GM23338 (cell line): ENCODE measurements around the gene NBAS. TPM values are rescaled to one million over a fixed set of nuclear protein-coding genes. Genes with fewer than 3 reads are reported as not detected.

ENCODE experiments used
- ATAC-seq: fragments of 200-7000 bp; cut with Tn5 transposase; 3 replicates; pipeline ENCODE4 v1.9.1; 2020
- DNase-seq: peaks from one replicate; pipeline ENCODE4 v3.0.0-alpha.2; 2015; ENCODE audit warnings: low spot score
- H2AFZ ChIP-seq: fragments of 200-600 bp; sonication (generic); 2 replicates; pipeline ENCODE4 v1.8.0; 2016; ENCODE audit warnings: antibody characterized with exemption, mild to moderate bottlenecking, moderate library complexity
- H3F3A ChIP-seq: fragments of 200-600 bp; sonication (generic); replicated peaks from 2 replicates; pipeline ENCODE4 v1.8.0; 2017; ENCODE audit warnings: antibody characterized with exemption, mixed run types, low read depth
- H3K27ac ChIP-seq: fragments of 200-600 bp; sonication (generic); 2 replicates; pipeline ENCODE4 v1.6.1; 2016; ENCODE audit warnings: low read depth
- H3K27me3 ChIP-seq: fragments of 200-600 bp; sonication (generic); 2 replicates; pipeline ENCODE4 v1.8.0; 2016; ENCODE audit warnings: mild to moderate bottlenecking, mixed run types, moderate library complexity; ENCODE audit not compliant: insufficient read depth
- H3K36me3 ChIP-seq: fragments of 200-600 bp; sonication (generic); 2 replicates; pipeline ENCODE4 v1.8.0; 2016; ENCODE audit warnings: mild to moderate bottlenecking; ENCODE audit not compliant: insufficient read depth
- H3K4me1 ChIP-seq: fragments of 200-600 bp; sonication (generic); 2 replicates; pipeline ENCODE4 v1.8.0; 2016; ENCODE audit warnings: mild to moderate bottlenecking, moderate library complexity; ENCODE audit not compliant: insufficient read depth
- H3K4me2 ChIP-seq: fragments of 200-600 bp; sonication (generic); 2 replicates; pipeline ENCODE4 v1.7.1; 2017; ENCODE audit warnings: mixed run types
- H3K4me3 ChIP-seq: fragments of 200-600 bp; sonication (generic); 2 replicates; pipeline ENCODE4 v1.6.1; 2016; ENCODE audit warnings: mixed run types
- H3K79me2 ChIP-seq: fragments of 200-600 bp; sonication (generic); replicated peaks from 2 replicates; pipeline ENCODE4 v1.8.0; 2017; ENCODE audit warnings: mild to moderate bottlenecking; ENCODE audit not compliant: insufficient read depth
- H3K9me2 ChIP-seq: fragments of 200-600 bp; sonication (generic); 2 replicates; pipeline ENCODE4 v1.8.0; 2017; ENCODE audit not compliant: insufficient read depth
- H4K20me1 ChIP-seq: fragments of 200-600 bp; sonication (generic); replicated peaks from 2 replicates; pipeline ENCODE4 v1.8.0; 2017; ENCODE audit warnings: mild to moderate bottlenecking; ENCODE audit not compliant: insufficient read depth
- H3K27ac Mint-ChIP-seq: 2 replicates; pipeline ENCODE4 v1.8.0; 2020; ENCODE audit warnings: inconsistent platforms, mild to moderate bottlenecking, moderate library complexity, mixed read lengths
- H3K27me3 Mint-ChIP-seq: 3 replicates; pipeline ENCODE4 v1.8.0; 2022; ENCODE audit warnings: low read depth, mild to moderate bottlenecking, moderate library complexity, mixed read lengths, inconsistent platforms; ENCODE audit not compliant: insufficient read depth, poor library complexity
- H3K36me3 Mint-ChIP-seq: 3 replicates; pipeline ENCODE4 v1.8.0; 2021; ENCODE audit warnings: low read depth, mild to moderate bottlenecking, inconsistent platforms, moderate library complexity, mixed read lengths
- H3K4me1 Mint-ChIP-seq: 3 replicates; pipeline ENCODE4 v1.8.0; 2020; ENCODE audit warnings: mild to moderate bottlenecking, inconsistent platforms, mixed read lengths
- H3K4me3 Mint-ChIP-seq: 3 replicates; pipeline ENCODE4 v1.8.0; 2021; ENCODE audit warnings: moderate library complexity, mild to moderate bottlenecking, inconsistent platforms, mixed read lengths
- H3K9me3 Mint-ChIP-seq: 3 replicates; pipeline ENCODE4 v1.8.0; 2020; ENCODE audit warnings: moderate library complexity, mild to moderate bottlenecking, inconsistent platforms, mixed read lengths
- CREB1 ChIP-seq: fragments of 250-450 bp; sonication (Bioruptor Pico); IDR thresholded peaks from 2 replicates; pipeline ENCODE4 v1.5.0; 2020; ENCODE audit warnings: low read depth, mild to moderate bottlenecking, moderate library complexity
- CTCF ChIP-seq, 2 experiments: fragments of 200-600 bp in 1 of 2; sonication (generic) in 1 of 2; conservative IDR thresholded peaks; 2 replicates each; pipeline versions ENCODE4 v1.5.1 to v1.6.1; 2016 to 2017; ENCODE audit warnings: antibody characterized with exemption in 2 of 2, low read depth in 2 of 2, mild to moderate bottlenecking in 2 of 2, moderate library complexity in 1 of 2
- EZH2 ChIP-seq: fragments of 200-600 bp; sonication (generic); IDR thresholded peaks from one replicate; pipeline ENCODE4 v1.8.0; 2017; ENCODE audit warnings: antibody characterized with exemption, mild to moderate bottlenecking, low read depth; ENCODE audit not compliant: unreplicated experiment
- JUNB ChIP-seq: IDR thresholded peaks from one replicate; pipeline ENCODE4 v1.6.1; 2016; ENCODE audit warnings: antibody characterized with exemption; ENCODE audit not compliant: unreplicated experiment
- NANOG ChIP-seq: IDR thresholded peaks from 2 replicates; pipeline ENCODE4 v1.6.1; 2016; ENCODE audit warnings: antibody characterized with exemption, borderline replicate concordance
- POLR2AphosphoS5 ChIP-seq: IDR thresholded peaks from 2 replicates; pipeline ENCODE4 v1.6.1; 2016; ENCODE audit warnings: antibody characterized with exemption, low read depth
- REST ChIP-seq: IDR thresholded peaks from one replicate; pipeline ENCODE4 v1.6.1; 2018; ENCODE audit warnings: antibody characterized with exemption; ENCODE audit not compliant: unreplicated experiment
- STAT1 ChIP-seq: IDR thresholded peaks from one replicate; pipeline ENCODE4 v1.6.1; 2016; ENCODE audit warnings: antibody characterized with exemption; ENCODE audit not compliant: unreplicated experiment
- ZNF114 ChIP-seq: fragments of 250-450 bp; sonication (Bioruptor Pico); IDR thresholded peaks from 2 replicates; pipeline ENCODE4 v1.5.0; 2020; ENCODE audit warnings: mild to moderate bottlenecking, moderate library complexity
- ZNF331 ChIP-seq: fragments of 250-450 bp; sonication (Bioruptor Pico); IDR thresholded peaks from 2 replicates; pipeline ENCODE4 v1.5.0; 2020; ENCODE audit warnings: low read depth, mild to moderate bottlenecking, moderate library complexity
- polyA plus RNA-seq: library from polyadenylated mRNA; unstranded; fragments of >200 nt; fragmentation: Nextera tagmentation; extraction: Ambion mirVana; gene quantifications from 2 replicates; pipeline ENCODE4 v1.2.1, GENCODE V29; 2016
- total RNA-seq: library from RNA; depleted of rRNA; stranded (reverse); fragments of >200 nt; shearing (Covaris generic); gene quantifications from 2 replicates; pipeline ENCODE4 v1.2.3, GENCODE V29; 2014
- TF ChIP-seq, protein P1 (sequence below): IDR thresholded peaks from 2 replicates; pipeline ENCODE4 v1.6.1; 2016; ENCODE audit warnings: antibody characterized with exemption
- TF ChIP-seq, protein P2 (sequence below): fragments of 250-450 bp; sonication (Bioruptor Pico); IDR thresholded peaks from 2 replicates; pipeline ENCODE4 v1.5.0; 2020; ENCODE audit warnings: mild to moderate bottlenecking, moderate library complexity

Gene NBAS
- total and polyA plus RNA-seq, 2 experiments from 2014 or later: 24.8 to 38.9 TPM

GRCh38 chr2:15187702-15188101 lies 373.4 kb downstream of the NBAS start:
- Histone ChIP-seq H4K20me1 (no peaks in the 10 kb centered on the region), H3K36me3 (no peaks in the 10 kb centered on the region), H3K79me2 (no peaks in the 10 kb centered on the region), H3K4me3 (no peak overlapping the region), H2AFZ (no peak overlapping the region), H3K9me2 (no peaks in the 10 kb centered on the region), H3K4me1 (peaks cover 8% of the 10 kb centered on the region; the same call in 1 of the 2 replicates), H3K27ac (no peak overlapping the region), H3K4me2 (no peak overlapping the region), H3K27me3 (no peaks in the 10 kb centered on the region), H3F3A (no peaks in the 10 kb centered on the region)
- peaks cover 8% of the 10 kb centered on the region; the same call in 2 of the 3 replicates for H3K4me1 Mint-ChIP-seq
- no peak overlapping the region for H3K4me3 Mint-ChIP-seq
- no peaks in the 10 kb centered on the region for H3K9me3 Mint-ChIP-seq
- DNase-seq: no peak
- TF ChIP-seq NANOG (no peak), POLR2AphosphoS5 (no peak), ZNF331 (CRISPR knock-in tag) (no peak), ZNF114 (CRISPR knock-in tag) (no peak), STAT1 (no peak), CREB1 (no peak), EZH2 (no peak), CTCF (conservative IDR thresholded peaks at IDR 0.05; ENCODE audit: low read depth in 2 of 2) (no peak), JUNB (no peak), REST (no peak)
- TF ChIP-seq, protein P1, sequence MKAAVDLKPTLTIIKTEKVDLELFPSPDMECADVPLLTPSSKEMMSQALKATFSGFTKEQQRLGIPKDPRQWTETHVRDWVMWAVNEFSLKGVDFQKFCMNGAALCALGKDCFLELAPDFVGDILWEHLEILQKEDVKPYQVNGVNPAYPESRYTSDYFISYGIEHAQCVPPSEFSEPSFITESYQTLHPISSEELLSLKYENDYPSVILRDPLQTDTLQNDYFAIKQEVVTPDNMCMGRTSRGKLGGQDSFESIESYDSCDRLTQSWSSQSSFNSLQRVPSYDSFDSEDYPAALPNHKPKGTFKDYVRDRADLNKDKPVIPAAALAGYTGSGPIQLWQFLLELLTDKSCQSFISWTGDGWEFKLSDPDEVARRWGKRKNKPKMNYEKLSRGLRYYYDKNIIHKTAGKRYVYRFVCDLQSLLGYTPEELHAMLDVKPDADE: no peak
- TF ChIP-seq, protein P2, sequence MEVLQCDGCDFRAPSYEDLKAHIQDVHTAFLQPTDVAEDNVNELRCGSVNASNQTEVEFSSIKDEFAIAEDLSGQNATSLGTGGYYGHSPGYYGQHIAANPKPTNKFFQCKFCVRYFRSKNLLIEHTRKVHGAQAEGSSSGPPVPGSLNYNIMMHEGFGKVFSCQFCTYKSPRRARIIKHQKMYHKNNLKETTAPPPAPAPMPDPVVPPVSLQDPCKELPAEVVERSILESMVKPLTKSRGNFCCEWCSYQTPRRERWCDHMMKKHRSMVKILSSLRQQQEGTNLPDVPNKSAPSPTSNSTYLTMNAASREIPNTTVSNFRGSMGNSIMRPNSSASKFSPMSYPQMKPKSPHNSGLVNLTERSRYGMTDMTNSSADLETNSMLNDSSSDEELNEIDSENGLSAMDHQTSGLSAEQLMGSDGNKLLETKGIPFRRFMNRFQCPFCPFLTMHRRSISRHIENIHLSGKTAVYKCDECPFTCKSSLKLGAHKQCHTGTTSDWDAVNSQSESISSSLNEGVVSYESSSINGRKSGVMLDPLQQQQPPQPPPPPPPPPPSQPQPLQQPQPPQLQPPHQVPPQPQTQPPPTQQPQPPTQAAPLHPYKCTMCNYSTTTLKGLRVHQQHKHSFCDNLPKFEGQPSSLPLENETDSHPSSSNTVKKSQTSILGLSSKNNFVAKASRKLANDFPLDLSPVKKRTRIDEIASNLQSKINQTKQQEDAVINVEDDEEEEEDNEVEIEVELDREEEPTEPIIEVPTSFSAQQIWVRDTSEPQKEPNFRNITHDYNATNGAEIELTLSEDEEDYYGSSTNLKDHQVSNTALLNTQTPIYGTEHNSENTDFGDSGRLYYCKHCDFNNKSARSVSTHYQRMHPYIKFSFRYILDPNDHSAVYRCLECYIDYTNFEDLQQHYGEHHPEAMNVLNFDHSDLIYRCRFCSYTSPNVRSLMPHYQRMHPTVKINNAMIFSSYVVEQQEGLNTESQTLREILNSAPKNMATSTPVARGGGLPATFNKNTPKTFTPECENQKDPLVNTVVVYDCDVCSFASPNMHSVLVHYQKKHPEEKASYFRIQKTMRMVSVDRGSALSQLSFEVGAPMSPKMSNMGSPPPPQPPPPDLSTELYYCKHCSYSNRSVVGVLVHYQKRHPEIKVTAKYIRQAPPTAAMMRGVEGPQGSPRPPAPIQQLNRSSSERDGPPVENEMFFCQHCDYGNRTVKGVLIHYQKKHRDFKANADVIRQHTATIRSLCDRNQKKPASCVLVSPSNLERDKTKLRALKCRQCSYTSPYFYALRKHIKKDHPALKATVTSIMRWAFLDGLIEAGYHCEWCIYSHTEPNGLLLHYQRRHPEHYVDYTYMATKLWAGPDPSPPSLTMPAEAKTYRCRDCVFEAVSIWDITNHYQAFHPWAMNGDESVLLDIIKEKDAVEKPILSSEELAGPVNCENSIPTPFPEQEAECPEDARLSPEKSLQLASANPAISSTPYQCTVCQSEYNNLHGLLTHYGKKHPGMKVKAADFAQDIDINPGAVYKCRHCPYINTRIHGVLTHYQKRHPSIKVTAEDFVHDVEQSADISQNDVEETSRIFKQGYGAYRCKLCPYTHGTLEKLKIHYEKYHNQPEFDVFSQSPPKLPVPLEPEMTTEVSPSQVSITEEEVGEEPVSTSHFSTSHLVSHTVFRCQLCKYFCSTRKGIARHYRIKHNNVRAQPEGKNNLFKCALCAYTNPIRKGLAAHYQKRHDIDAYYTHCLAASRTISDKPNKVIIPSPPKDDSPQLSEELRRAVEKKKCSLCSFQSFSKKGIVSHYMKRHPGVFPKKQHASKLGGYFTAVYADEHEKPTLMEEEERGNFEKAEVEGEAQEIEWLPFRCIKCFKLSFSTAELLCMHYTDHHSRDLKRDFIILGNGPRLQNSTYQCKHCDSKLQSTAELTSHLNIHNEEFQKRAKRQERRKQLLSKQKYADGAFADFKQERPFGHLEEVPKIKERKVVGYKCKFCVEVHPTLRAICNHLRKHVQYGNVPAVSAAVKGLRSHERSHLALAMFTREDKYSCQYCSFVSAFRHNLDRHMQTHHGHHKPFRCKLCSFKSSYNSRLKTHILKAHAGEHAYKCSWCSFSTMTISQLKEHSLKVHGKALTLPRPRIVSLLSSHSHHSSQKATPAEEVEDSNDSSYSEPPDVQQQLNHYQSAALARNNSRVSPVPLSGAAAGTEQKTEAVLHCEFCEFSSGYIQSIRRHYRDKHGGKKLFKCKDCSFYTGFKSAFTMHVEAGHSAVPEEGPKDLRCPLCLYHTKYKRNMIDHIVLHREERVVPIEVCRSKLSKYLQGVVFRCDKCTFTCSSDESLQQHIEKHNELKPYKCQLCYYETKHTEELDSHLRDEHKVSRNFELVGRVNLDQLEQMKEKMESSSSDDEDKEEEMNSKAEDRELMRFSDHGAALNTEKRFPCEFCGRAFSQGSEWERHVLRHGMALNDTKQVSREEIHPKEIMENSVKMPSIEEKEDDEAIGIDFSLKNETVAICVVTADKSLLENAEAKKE (CRISPR knock-in tag): no peak
- H3K27me3 Mint-ChIP-seq: no peaks in the 10 kb centered on the region
- H3K27ac Mint-ChIP-seq: no peak overlapping the region
- no peak for ATAC-seq
- no peaks in the 10 kb centered on the region for H3K36me3 Mint-ChIP-seq
